GM19240 (cell line): ENCODE data around the gene LGALS9C.
"Not testable (repeated sequence)": the region's sequence is repeated elsewhere in the genome, so short reads cannot be mapped to it uniquely, and the experiment has no call there.

ENCODE experiments used
- DNase-seq: peaks from one replicate; pipeline ENCODE4 v3.0.0; 2011; ENCODE audit warnings: low spot score; ENCODE audit not compliant: insufficient read length

The LGALS9C gene

GRCh38 chr17:18528435-18528834, 51.8 kb downstream of the LGALS9C start:
- DNase-seq = not testable (repeated sequence)

- DNase-seq = not testable (repeated sequence)
These were observed 52.4 kb downstream of the LGALS9C start for GRCh38 chr17:18528899-18529500.

GRCh38 chr17:18530405-18530804, 53.8 kb downstream of the LGALS9C start:
- DNase-seq = not testable (repeated sequence)

GRCh38 chr17:18542234-18542633, 65.6 kb downstream of the LGALS9C start:
- DNase-seq = not testable (repeated sequence)

DNA sequence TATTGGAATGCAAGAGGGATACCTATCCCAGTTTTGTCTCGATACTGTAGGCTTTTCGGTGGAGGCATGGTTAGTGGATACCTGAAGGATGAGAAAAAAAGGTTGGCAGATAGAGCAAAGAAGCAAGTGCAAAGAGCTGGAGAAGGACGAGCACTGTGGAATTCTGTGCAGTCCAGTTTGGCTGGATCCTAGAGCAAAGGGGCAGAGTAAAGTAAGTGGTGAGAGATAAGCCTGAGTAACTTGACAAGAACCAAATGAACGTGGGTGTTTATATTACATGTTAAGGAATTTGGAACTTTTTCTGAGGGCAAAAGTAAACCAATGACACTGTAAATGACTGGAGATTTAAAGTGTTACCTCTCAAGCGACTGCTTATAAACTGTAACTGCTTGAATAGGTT, 66.3 kb downstream of the LGALS9C start:
- DNase-seq = not testable (repeated sequence)
